SK-N-SH treated with all-trans-retinoic acid at 6 μM for 48 hours (cell line): ENCODE results near the gene FBXO42.

Experiments used
- ATAC-seq: fragments of 200-7000 bp; cut with Tn5 transposase; 3 replicates; pipeline ENCODE4 v1.9.1; 2020; ENCODE audit warnings: mild to moderate bottlenecking, moderate library complexity
- ARNTL ChIP-seq: fragments of 450-650 bp; formaldehyde crosslinking; IDR thresholded peaks from 2 replicates; pipeline ENCODE4 v1.5.0; 2020; ENCODE audit warnings: low read depth, mild to moderate bottlenecking, moderate library complexity, borderline replicate concordance
- BACH2 ChIP-seq: fragments of 250-450 bp; sonication (Bioruptor Pico); IDR thresholded peaks from 2 replicates; pipeline ENCODE4 v1.9.0; 2021; ENCODE audit warnings: mild to moderate bottlenecking, borderline replicate concordance
- CREB5 ChIP-seq: fragments of 250-450 bp; sonication (Bioruptor Pico); IDR thresholded peaks from 2 replicates; pipeline ENCODE4 v1.5.1; 2020; ENCODE audit warnings: low read depth, mild to moderate bottlenecking, moderate library complexity
- CSDC2 ChIP-seq: fragments of 250-450 bp; sonication (Bioruptor Pico); IDR thresholded peaks from 2 replicates; pipeline ENCODE4 v1.5.0; 2020; ENCODE audit warnings: mild to moderate bottlenecking, moderate library complexity
- CSRNP3 ChIP-seq: fragments of 250-450 bp; sonication (Bioruptor Pico); IDR thresholded peaks from 2 replicates; pipeline ENCODE4 v1.5.1; 2021; ENCODE audit warnings: mild to moderate bottlenecking, moderate library complexity
- ESRRG ChIP-seq: fragments of 250-450 bp; sonication (Bioruptor Pico); IDR thresholded peaks from 2 replicates; pipeline ENCODE4 v1.6.1; 2021; ENCODE audit warnings: mild to moderate bottlenecking
- GLIS3 ChIP-seq: fragments of 250-450 bp; sonication (Bioruptor Pico); IDR thresholded peaks from 2 replicates; pipeline ENCODE4 v1.5.0; 2020; ENCODE audit warnings: mild to moderate bottlenecking, moderate library complexity
- ISL1 ChIP-seq: fragments of 250-450 bp; sonication (Bioruptor Pico); IDR thresholded peaks from 2 replicates; pipeline ENCODE4 v2.1.2; 2022; ENCODE audit warnings: mild to moderate bottlenecking, moderate library complexity
- OSR1 ChIP-seq: fragments of 250-450 bp; sonication (Bioruptor Pico); IDR thresholded peaks from 2 replicates; pipeline ENCODE4 v1.8.0; 2022; ENCODE audit warnings: moderate library complexity, mild to moderate bottlenecking, inconsistent platforms
- PPARA ChIP-seq: fragments of 250-450 bp; sonication (Bioruptor Pico); IDR thresholded peaks from 2 replicates; pipeline ENCODE4 v1.5.0; 2020; ENCODE audit warnings: mild to moderate bottlenecking, borderline replicate concordance
- RARB ChIP-seq: fragments of 250-450 bp; sonication (Bioruptor Pico); IDR thresholded peaks from 2 replicates; pipeline ENCODE4 v1.8.0; 2021; ENCODE audit warnings: mild to moderate bottlenecking, moderate library complexity
- SNAI2 ChIP-seq: fragments of 250-450 bp; sonication (Bioruptor Pico); IDR thresholded peaks from 2 replicates; pipeline ENCODE4 v1.5.0; 2020; ENCODE audit warnings: mild to moderate bottlenecking, moderate library complexity
- TOX ChIP-seq: fragments of 250-450 bp; sonication (Bioruptor Pico); IDR thresholded peaks from 2 replicates; pipeline ENCODE4 v1.8.0; 2021; ENCODE audit warnings: mild to moderate bottlenecking, moderate library complexity, borderline replicate concordance
- ZC3H10 ChIP-seq: fragments of 250-450 bp; sonication (Bioruptor Pico); IDR thresholded peaks from 2 replicates; pipeline ENCODE4 v1.5.1; 2021; ENCODE audit warnings: mild to moderate bottlenecking, moderate library complexity
- ZFP3 ChIP-seq: fragments of 250-450 bp; sonication (Bioruptor Pico); IDR thresholded peaks from 2 replicates; pipeline ENCODE4 v1.5.0; 2020; ENCODE audit warnings: mild to moderate bottlenecking, moderate library complexity
- ZNF565 ChIP-seq: fragments of 450-650 bp; formaldehyde crosslinking; conservative IDR thresholded peaks from 2 replicates; pipeline ENCODE4 v1.5.0; 2020; ENCODE audit warnings: low read depth, mild to moderate bottlenecking, moderate library complexity
- ZNF70 ChIP-seq: fragments of 450-650 bp; formaldehyde crosslinking; IDR thresholded peaks from 2 replicates; pipeline ENCODE4 v1.5.0; 2020; ENCODE audit warnings: mild to moderate bottlenecking, moderate library complexity
- TF ChIP-seq, protein P1 (sequence below): fragments of 250-450 bp; sonication (Bioruptor Pico); IDR thresholded peaks from 2 replicates; pipeline ENCODE4 v1.8.0; 2020; ENCODE audit warnings: mild to moderate bottlenecking, moderate library complexity, borderline replicate concordance
- TF ChIP-seq, protein P2 (sequence below): fragments of 250-450 bp; sonication (Bioruptor Pico); IDR thresholded peaks from 2 replicates; pipeline ENCODE4 v1.8.0; 2021; ENCODE audit warnings: low read depth, mild to moderate bottlenecking, moderate library complexity, borderline replicate concordance
- TF ChIP-seq, protein P3 (sequence below): fragments of 250-450 bp; sonication (Bioruptor Pico); IDR thresholded peaks from 2 replicates; pipeline ENCODE4 v1.5.0; 2020; ENCODE audit warnings: mild to moderate bottlenecking, moderate library complexity

The FBXO42 gene

DNA sequence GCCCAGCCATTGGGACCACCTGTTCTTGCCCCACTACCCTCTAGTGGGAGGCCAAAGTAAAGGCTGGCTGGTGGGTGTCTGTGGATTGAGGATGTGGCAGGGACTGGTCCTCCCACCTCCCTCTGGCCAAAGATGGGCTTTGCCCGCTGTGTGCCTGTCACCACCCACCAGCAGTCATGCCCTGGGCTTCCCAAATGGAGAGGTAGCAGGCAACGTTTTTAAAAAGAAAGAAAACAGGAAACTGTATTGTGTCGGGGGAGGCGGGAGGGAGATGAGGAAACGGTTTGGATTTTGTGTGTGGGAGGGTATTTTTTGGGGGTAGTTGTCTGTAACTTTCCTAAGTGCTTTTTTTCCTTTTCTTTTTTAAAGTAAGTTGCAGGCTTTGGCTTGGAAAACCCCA, 44.8 kb upstream of the FBXO42 start:
- no peak for ATAC-seq
- no peak for TF ChIP-seq TOX (CRISPR knock-in tag)
- TF ChIP-seq ISL1: no peak
- TF ChIP-seq ZFP3 (CRISPR knock-in tag): no peak
- no peak for TF ChIP-seq ZNF565 (CRISPR knock-in tag)

GRCh38 chr1:16396591-16396990, 44.3 kb upstream of the FBXO42 start:
- peak; percentile 91 for ATAC-seq

GRCh38 chr1:16394977-16395376, 42.7 kb upstream of the FBXO42 start:
- ATAC-seq: no peak
- TF ChIP-seq, protein P1, sequence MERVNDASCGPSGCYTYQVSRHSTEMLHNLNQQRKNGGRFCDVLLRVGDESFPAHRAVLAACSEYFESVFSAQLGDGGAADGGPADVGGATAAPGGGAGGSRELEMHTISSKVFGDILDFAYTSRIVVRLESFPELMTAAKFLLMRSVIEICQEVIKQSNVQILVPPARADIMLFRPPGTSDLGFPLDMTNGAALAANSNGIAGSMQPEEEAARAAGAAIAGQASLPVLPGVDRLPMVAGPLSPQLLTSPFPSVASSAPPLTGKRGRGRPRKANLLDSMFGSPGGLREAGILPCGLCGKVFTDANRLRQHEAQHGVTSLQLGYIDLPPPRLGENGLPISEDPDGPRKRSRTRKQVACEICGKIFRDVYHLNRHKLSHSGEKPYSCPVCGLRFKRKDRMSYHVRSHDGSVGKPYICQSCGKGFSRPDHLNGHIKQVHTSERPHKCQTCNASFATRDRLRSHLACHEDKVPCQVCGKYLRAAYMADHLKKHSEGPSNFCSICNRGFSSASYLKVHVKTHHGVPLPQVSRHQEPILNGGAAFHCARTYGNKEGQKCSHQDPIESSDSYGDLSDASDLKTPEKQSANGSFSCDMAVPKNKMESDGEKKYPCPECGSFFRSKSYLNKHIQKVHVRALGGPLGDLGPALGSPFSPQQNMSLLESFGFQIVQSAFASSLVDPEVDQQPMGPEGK (CRISPR knock-in tag): no peak
- TF ChIP-seq SNAI2 (CRISPR knock-in tag): no peak
- TF ChIP-seq, protein P2, sequence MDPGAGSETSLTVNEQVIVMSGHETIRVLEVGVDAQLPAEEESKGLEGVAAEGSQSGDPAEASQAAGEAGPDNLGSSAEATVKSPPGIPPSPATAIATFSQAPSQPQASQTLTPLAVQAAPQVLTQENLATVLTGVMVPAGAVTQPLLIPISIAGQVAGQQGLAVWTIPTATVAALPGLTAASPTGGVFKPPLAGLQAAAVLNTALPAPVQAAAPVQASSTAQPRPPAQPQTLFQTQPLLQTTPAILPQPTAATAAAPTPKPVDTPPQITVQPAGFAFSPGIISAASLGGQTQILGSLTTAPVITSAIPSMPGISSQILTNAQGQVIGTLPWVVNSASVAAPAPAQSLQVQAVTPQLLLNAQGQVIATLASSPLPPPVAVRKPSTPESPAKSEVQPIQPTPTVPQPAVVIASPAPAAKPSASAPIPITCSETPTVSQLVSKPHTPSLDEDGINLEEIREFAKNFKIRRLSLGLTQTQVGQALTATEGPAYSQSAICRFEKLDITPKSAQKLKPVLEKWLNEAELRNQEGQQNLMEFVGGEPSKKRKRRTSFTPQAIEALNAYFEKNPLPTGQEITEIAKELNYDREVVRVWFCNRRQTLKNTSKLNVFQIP (CRISPR knock-in tag): no peak
- TF ChIP-seq ISL1: no peak
- TF ChIP-seq TOX (CRISPR knock-in tag): no peak
- no peak for TF ChIP-seq GLIS3 (CRISPR knock-in tag)
- no peak for TF ChIP-seq ESRRG
- no peak for TF ChIP-seq ZC3H10 (CRISPR knock-in tag)
- TF ChIP-seq PPARA (CRISPR knock-in tag): no peak
- no peak for TF ChIP-seq ARNTL
- no peak for TF ChIP-seq CREB5 (CRISPR knock-in tag)
- no peak for TF ChIP-seq RARB (CRISPR knock-in tag)
- TF ChIP-seq BACH2 (CRISPR knock-in tag): no peak
- no peak for TF ChIP-seq OSR1 (CRISPR knock-in tag)
- TF ChIP-seq CSDC2 (CRISPR knock-in tag): no peak

More at GRCh38 chr1:16396591-16396990, 44.3 kb upstream of the FBXO42 start:
- TF ChIP-seq CSDC2 (CRISPR knock-in tag): no peak
- no peak for TF ChIP-seq CSRNP3 (CRISPR knock-in tag)
- TF ChIP-seq OSR1 (CRISPR knock-in tag): peak; percentile 67; the same call in 1 of the 2 replicates
- TF ChIP-seq GLIS3 (CRISPR knock-in tag): no peak
- TF ChIP-seq ZNF70 (CRISPR knock-in tag): no peak
- no peak for TF ChIP-seq RARB (CRISPR knock-in tag)
- TF ChIP-seq, protein P3, sequence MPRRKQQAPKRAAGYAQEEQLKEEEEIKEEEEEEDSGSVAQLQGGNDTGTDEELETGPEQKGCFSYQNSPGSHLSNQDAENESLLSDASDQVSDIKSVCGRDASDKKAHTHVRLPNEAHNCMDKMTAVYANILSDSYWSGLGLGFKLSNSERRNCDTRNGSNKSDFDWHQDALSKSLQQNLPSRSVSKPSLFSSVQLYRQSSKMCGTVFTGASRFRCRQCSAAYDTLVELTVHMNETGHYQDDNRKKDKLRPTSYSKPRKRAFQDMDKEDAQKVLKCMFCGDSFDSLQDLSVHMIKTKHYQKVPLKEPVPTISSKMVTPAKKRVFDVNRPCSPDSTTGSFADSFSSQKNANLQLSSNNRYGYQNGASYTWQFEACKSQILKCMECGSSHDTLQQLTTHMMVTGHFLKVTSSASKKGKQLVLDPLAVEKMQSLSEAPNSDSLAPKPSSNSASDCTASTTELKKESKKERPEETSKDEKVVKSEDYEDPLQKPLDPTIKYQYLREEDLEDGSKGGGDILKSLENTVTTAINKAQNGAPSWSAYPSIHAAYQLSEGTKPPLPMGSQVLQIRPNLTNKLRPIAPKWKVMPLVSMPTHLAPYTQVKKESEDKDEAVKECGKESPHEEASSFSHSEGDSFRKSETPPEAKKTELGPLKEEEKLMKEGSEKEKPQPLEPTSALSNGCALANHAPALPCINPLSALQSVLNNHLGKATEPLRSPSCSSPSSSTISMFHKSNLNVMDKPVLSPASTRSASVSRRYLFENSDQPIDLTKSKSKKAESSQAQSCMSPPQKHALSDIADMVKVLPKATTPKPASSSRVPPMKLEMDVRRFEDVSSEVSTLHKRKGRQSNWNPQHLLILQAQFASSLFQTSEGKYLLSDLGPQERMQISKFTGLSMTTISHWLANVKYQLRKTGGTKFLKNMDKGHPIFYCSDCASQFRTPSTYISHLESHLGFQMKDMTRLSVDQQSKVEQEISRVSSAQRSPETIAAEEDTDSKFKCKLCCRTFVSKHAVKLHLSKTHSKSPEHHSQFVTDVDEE (CRISPR knock-in tag): no peak
